ENCODE data around the gene ZBED5. TPM values are rescaled to one million over a fixed set of nuclear protein-coding genes. Genes with fewer than 3 reads are reported as not detected.
"Not testable (repeated sequence)": the region's sequence is repeated elsewhere in the genome, so short reads cannot be mapped to it uniquely, and the experiment has no call there.

ZBED5 gene
- total RNA-seq, 4 donors from 2014 or later = 26.6 to 63.2 (median 32.2) TPM

DNA sequence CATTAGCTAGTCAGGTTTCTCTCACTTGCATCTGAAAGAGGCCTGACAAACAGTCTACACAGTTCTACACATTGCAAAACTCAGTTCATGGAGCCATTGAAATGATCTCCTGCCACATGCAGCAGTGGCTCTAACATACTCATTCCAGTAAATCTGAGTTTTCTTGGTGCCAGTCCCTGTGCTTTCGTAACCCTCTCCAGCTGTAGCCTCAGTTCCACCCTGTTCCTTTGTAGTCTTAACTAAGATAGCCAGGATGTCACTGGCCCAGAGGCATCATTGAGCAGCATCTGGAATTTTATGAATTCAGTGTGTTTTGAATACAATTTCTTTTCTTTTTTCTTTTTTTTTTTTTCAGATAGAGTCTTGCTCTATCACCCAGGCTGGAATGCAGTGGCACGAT, 37.4 kb upstream of the ZBED5 start:
- Histone ChIP-seq H3K4me1 (peaks cover 47% of the 10 kb centered on the region), H3K27me3 (no peaks in the 10 kb centered on the region), H3K27ac (peak overlapping the region; percentile 45), H3K36me3 (no peaks in the 10 kb centered on the region), H3K9me3 (no peaks in the 10 kb centered on the region), H3K4me3 (no peak overlapping the region)
- TF ChIP-seq, protein P1, sequence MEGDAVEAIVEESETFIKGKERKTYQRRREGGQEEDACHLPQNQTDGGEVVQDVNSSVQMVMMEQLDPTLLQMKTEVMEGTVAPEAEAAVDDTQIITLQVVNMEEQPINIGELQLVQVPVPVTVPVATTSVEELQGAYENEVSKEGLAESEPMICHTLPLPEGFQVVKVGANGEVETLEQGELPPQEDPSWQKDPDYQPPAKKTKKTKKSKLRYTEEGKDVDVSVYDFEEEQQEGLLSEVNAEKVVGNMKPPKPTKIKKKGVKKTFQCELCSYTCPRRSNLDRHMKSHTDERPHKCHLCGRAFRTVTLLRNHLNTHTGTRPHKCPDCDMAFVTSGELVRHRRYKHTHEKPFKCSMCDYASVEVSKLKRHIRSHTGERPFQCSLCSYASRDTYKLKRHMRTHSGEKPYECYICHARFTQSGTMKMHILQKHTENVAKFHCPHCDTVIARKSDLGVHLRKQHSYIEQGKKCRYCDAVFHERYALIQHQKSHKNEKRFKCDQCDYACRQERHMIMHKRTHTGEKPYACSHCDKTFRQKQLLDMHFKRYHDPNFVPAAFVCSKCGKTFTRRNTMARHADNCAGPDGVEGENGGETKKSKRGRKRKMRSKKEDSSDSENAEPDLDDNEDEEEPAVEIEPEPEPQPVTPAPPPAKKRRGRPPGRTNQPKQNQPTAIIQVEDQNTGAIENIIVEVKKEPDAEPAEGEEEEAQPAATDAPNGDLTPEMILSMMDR (IDR thresholded peaks at IDR 0.05) = no peak
- TF ChIP-seq POLR2AphosphoS5 (IDR thresholded peaks at IDR 0.05) = peak in 2 of 3 donors; percentile 58 to 72
- TF ChIP-seq EP300 (IDR thresholded peaks at IDR 0.05) = no peak
- DNase-seq (ENCODE audit: low spot score in 2 of 2) = no peak
- WGBS = 57% methylated on average over 2 of the region's 2 CpGs

DNA sequence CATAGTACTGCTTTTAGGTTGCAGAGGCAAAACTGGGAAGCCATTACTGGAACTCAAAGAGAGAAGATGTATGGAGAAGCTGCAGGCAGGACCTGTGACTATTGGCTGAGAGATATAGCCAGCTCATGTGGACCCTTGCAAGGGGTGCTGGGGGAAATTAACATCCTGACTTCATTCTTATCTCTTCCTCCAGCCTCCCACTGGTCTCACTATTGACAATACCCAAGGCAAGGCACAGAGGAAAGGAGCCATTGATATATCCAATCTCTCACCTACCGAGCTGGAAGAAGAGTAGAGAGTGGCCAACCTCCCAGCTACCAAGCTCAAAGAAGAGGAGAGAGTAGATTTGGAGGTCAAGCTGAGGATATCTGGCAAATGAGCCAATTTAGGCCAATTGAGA, 36.8 kb upstream of the ZBED5 start:
- Histone ChIP-seq H3K36me3 (no peaks in the 10 kb centered on the region), H3K27ac (peak overlapping the region; percentile 45), H3K27me3 (no peaks in the 10 kb centered on the region), H3K4me3 (no peak overlapping the region), H3K4me1 (peaks cover 41% of the 10 kb centered on the region), H3K9me3 (no peaks in the 10 kb centered on the region)
- 100% methylated on average over 1 of the region's 1 CpG for WGBS
- TF ChIP-seq POLR2A (IDR thresholded peaks at IDR 0.05) (no peak), POLR2AphosphoS5 (IDR thresholded peaks at IDR 0.05) (no peak), EP300 (IDR thresholded peaks at IDR 0.05) (no peak)
- TF ChIP-seq, protein P1 (IDR thresholded peaks at IDR 0.05) = no peak
- DNase-seq (ENCODE audit: low spot score in 2 of 2) = no peak

DNA sequence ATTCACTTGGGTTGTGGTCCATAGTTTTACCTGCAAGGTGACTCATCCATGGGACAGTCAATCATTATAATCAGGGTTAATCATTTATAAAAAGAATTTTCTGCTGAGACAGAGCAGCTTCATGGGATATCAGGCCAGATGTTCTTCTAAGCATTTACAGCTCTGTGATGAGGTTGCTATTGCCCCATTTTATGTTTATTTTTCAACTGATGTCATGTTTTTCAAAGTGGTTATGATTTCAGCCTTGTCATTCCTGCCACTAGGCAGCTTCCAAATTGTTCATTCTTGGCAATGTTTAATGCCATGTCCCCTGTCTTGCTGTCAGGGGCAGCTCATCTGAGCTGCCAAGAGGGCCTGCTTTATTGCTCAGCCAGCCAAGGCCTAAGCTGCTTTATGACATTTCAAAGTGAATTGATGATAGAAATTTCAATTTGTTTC, 35.9 kb upstream of the ZBED5 start:
- H3K4me3 ChIP-seq = no peak overlapping the region
- no peaks in the 10 kb centered on the region for H3K36me3 ChIP-seq
- peak in 1 of 3 donors; percentile 22 for TF ChIP-seq POLR2AphosphoS5 (IDR thresholded peaks at IDR 0.05)
- TF ChIP-seq POLR2A (IDR thresholded peaks at IDR 0.05) = no peak
- TF ChIP-seq EP300 (IDR thresholded peaks at IDR 0.05) = no peak
- TF ChIP-seq, protein P1 (IDR thresholded peaks at IDR 0.05) = peak in 1 of 2 donors; percentile 39
- H3K27ac ChIP-seq = peak overlapping the region; percentile 45
- H3K9me3 ChIP-seq = no peaks in the 10 kb centered on the region
- peaks cover 32% of the 10 kb centered on the region for H3K4me1 ChIP-seq
- H3K27me3 ChIP-seq = no peaks in the 10 kb centered on the region
- no peak for DNase-seq (ENCODE audit: low spot score in 2 of 2)

DNA sequence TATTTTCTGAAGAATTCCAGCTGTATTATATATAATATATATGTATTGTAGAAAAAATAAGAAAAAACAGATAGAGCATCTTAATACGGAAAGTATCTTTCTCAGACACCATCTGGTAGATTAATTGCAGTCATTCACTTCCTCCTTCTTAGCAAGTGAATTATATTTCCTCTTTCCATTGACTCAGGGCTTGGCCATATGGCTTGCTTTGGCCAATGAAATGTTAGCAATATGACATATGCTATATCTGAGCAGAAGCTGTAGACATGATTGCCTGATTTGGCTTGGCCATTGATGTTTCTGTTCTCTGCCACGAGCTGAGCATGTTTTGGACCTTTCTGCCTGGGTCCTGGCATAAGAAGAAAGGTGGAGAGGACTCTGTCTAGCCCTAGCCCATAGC, 34.4 kb upstream of the ZBED5 start:
- H3K4me3 ChIP-seq = no peak overlapping the region
- WGBS = 82% methylated on average over 2 of the region's 2 CpGs
- no peaks in the 10 kb centered on the region for H3K27me3 ChIP-seq
- H3K36me3 ChIP-seq = no peaks in the 10 kb centered on the region
- TF ChIP-seq POLR2A (IDR thresholded peaks at IDR 0.05) (no peak), EP300 (IDR thresholded peaks at IDR 0.05) (no peak), POLR2AphosphoS5 (IDR thresholded peaks at IDR 0.05) (no peak)
- TF ChIP-seq, protein P1 (IDR thresholded peaks at IDR 0.05) = no peak
- peaks cover 23% of the 10 kb centered on the region for H3K4me1 ChIP-seq
- H3K27ac ChIP-seq = no peak overlapping the region
- no peak for DNase-seq (ENCODE audit: low spot score in 2 of 2)
- H3K9me3 ChIP-seq = no peaks in the 10 kb centered on the region

DNA sequence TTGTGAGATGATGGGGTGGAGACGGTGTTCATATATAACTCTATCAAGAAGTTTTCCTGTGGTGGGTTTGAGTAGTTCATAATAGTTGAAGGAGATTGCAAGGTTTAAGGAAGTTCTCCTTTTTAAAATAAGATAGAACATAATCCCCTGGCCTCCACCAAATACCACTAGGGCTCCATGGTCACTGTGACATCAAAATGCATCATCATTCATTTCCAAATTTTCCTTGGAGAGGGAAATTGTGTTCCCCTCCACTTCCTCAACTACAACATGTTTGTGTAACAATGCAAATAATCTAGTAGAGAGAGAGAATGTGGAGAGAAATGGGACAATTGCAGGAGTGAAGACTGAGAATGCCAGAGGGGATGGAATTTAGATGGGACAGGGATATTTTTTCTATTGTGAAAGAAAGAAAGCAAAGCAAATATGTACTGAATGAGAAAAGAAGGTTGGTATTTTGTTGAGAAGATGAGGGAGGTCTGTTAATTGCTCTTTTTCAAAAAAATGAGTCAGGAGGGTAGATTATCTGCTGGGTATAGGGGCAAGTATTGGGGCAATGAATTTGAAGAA, 33.4 kb upstream of the ZBED5 start:
- Histone ChIP-seq H3K27ac (no peak overlapping the region), H3K36me3 (no peaks in the 10 kb centered on the region), H3K9me3 (no peaks in the 10 kb centered on the region), H3K4me3 (no peak overlapping the region), H3K4me1 (peaks cover 19% of the 10 kb centered on the region), H3K27me3 (no peaks in the 10 kb centered on the region)
- TF ChIP-seq POLR2AphosphoS5 (IDR thresholded peaks at IDR 0.05) (no peak), POLR2A (IDR thresholded peaks at IDR 0.05) (no peak), EP300 (IDR thresholded peaks at IDR 0.05) (no peak)
- TF ChIP-seq, protein P1 (IDR thresholded peaks at IDR 0.05) = no peak
- no peak for DNase-seq (ENCODE audit: low spot score in 2 of 2)
- WGBS = 97% methylated on average over 1 of the region's 1 CpG

DNA sequence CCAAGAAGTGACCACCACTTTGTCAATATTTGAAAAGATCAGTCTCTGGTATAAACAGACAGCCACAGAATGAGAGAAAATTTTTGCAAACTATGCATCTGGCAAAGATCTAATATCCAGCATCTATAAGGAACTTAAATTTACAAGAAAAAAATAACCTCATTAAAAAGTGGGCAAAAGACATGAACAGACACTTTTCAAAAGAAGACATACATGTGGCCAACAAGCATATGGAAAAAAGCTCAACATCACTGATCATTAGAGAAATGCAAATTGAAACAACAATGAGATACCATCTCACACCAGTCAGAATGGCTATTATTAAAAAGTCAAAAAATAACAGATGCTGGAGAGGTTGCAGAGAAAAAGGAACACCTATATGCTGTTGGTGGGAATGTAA, 32.2 kb upstream of the ZBED5 start:
- not testable (repeated sequence) for DNase-seq (ENCODE audit: low spot score in 2 of 2); H3K27me3 ChIP-seq; H3K9me3 ChIP-seq; H3K4me3 ChIP-seq; H3K27ac ChIP-seq; H3K36me3 ChIP-seq
- peaks cover 17% of the 10 kb centered on the region for H3K4me1 ChIP-seq

Data from suprapubic skin (tissue), 4 donors.